Activated CD4-positive, alpha-beta T cell treated with anti-CD3 and anti-CD28 coated beads, Interleukin-2, amount 10 ng/mL, durations not matched to agents 7 days and 5 days (primary cell): ENCODE data around the gene NINJ2. TPM values are rescaled to one million over a fixed set of nuclear protein-coding genes. Genes with fewer than 3 reads are reported as not detected.

Experiments used
- CTCF ChIA-PET: fragments of 350-600 bp; sonication (Branson Sonifier 250); formaldehyde crosslinking; loops from one replicate; lab custom pipeline; 2021; ENCODE audit warnings: antibody characterized with exemption; lab: Charles Lee
- POLR2A ChIA-PET: fragments of 350-600 bp; sonication (Branson Sonifier 250); formaldehyde crosslinking; loops from one replicate; lab custom pipeline; 2021; ENCODE audit warnings: antibody characterized with exemption; lab: Charles Lee
- DNase-seq: peaks from one replicate; pipeline ENCODE4 v3.0.0-alpha.2; 2020
- H3K27ac Mint-ChIP-seq: one replicate; pipeline ENCODE4 v1.8.0; 2021; ENCODE audit warnings: mild to moderate bottlenecking, moderate library complexity, mixed read lengths
- H3K27me3 Mint-ChIP-seq: one replicate; pipeline ENCODE4 v1.8.0; 2021; ENCODE audit warnings: mixed read lengths
- H3K36me3 Mint-ChIP-seq: one replicate; pipeline ENCODE4 v1.8.0; 2021; ENCODE audit warnings: low read depth, mixed read lengths
- H3K4me1 Mint-ChIP-seq: one replicate; pipeline ENCODE4 v1.8.0; 2021; ENCODE audit warnings: mixed read lengths
- H3K4me3 Mint-ChIP-seq: one replicate; pipeline ENCODE4 v1.8.0; 2021; ENCODE audit warnings: mild to moderate bottlenecking, moderate library complexity, mixed read lengths
- H3K9me3 Mint-ChIP-seq: one replicate; pipeline ENCODE4 v1.8.0; 2021; ENCODE audit warnings: mixed read lengths
- total RNA-seq, 2 experiments: library from RNA; stranded (reverse); gene quantifications; one replicate each; pipeline ENCODE4 v1.2.3, GENCODE V29; 2021

Gene NINJ2
- total RNA-seq, 2 experiments from 2014 or later: 6.7 to 7.4 TPM

DNA sequence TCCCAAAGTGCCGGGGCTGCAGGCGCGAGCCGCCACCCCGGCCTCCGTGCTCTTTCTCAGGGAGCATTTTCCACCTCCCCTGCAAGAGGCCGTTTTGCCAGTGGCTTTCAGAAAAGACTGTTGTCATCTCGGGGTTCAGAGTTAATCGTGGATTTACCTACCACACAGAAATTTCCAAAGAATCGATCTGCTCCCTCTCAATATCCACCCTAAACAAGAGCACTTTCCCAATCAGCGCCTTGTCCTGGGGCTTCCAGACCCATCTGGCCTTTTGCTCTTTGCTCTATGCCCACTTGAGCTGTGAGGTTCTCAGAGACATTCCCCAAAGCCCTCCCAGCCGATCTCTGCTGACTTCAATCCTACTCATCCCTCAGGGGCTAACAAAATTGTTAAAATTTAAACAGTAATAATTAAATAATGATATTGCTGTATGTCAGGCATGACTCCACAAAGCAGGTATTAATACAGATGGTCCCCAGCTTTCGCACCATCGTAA, 86.6 kb downstream of the NINJ2 start:
- no peak overlapping the region for H3K4me3 Mint-ChIP-seq
- ChIA-PET POLR2A (interaction anchor here (0.6 to 1.2 kb wide), 4 partner anchors 23 to 65 kb away, joined by 3 to 4 read pairs (median 4); no protein-coding TSS in a partner anchor), CTCF (interaction anchor here (0.8 to 6.5 kb wide), 49 partner anchors 10 to 375 kb away, joined by 3 to 91 read pairs (median 4); partner anchors contain the start of genes KDM5A, RAD52 and WNK1)
- peak overlapping the region; percentile 80 for H3K27ac Mint-ChIP-seq
- H3K27me3 Mint-ChIP-seq: no peaks in the 10 kb centered on the region
- peaks cover 4% of the 10 kb centered on the region for H3K9me3 Mint-ChIP-seq
- H3K4me1 Mint-ChIP-seq: peaks cover 44% of the 10 kb centered on the region
- H3K36me3 Mint-ChIP-seq: peaks cover 13% of the 10 kb centered on the region
- no peak for DNase-seq

DNA sequence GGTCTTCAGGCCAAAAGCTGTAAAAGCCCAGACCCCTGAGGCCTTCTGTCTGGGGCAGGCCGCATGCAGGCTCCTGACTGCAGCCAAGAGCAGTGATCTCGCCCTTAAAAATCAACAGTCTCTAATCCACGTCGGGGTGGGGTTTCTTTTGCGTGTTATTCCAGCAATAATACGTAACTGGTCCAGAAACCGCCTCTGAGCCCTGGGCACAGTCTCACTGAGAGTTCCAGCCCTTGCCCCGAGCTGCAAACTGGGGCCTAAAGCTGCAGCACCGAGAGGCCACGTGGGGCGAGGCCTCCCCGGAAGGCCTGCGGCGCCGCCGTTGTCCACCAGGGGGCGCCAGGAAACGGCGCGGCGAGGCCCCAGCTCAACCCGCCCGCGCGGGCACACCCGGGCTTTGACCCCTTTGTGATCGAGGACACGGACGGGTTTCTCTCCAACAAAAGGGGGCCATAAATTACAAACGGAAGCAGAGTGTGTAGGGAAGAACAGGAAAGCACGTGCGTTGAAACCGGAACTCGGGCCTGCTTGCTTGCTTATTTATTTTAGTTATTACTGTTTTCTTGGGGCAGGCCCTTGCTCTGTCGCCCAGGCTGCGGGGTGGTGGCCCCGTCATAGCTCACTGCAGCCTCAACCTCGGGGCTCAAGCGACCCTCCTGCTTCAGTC, 87.2 kb downstream of the NINJ2 start:
- no peak overlapping the region for H3K4me3 Mint-ChIP-seq
- DNase-seq: peak; percentile 80
- ChIA-PET CTCF (interaction anchor here (0.7 to 6.5 kb wide), 55 partner anchors 10 to 440 kb away, joined by 3 to 91 read pairs (median 4); partner anchors contain the start of genes KDM5A, RAD52 and WNK1), POLR2A (interaction anchor here (0.5 to 1.2 kb wide), 6 partner anchors 24 to 435 kb away, joined by 3 to 4 read pairs (median 3); no protein-coding TSS in a partner anchor)
- H3K36me3 Mint-ChIP-seq: peaks cover 13% of the 10 kb centered on the region
- H3K27ac Mint-ChIP-seq: peak overlapping the region; percentile 80
- H3K27me3 Mint-ChIP-seq: no peaks in the 10 kb centered on the region
- peaks cover 48% of the 10 kb centered on the region for H3K4me1 Mint-ChIP-seq
- peaks cover 4% of the 10 kb centered on the region for H3K9me3 Mint-ChIP-seq

DNA sequence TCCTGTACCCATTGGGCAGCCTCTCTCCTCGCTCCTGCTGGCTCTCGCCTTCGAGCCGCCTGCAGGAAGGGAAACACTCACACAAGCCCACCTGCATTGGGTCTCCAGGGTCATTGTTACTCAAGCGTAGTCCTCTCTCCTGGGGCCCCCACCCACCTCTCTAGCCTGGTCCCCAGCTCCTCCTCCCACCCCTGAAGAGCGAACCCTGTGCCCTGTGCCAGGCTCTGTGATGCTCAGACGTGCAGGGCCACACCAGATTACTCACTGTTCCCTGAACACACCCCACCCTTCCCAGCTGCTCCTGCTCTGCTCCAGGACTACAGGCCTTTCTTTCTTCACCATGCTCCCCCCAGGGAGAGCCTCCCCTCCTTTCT, 88.1 kb downstream of the NINJ2 start:
- peaks cover 13% of the 10 kb centered on the region for H3K36me3 Mint-ChIP-seq
- peak overlapping the region; percentile 80 for H3K27ac Mint-ChIP-seq
- POLR2A ChIA-PET: interaction anchor here (0.9 kb wide), 1 partner anchor 176 kb away, joined by 3 read pairs; no protein-coding TSS in a partner anchor
- CTCF ChIA-PET: interaction anchor here (1.0 to 6.5 kb wide), 23 partner anchors 9 to 375 kb away, joined by 3 to 91 read pairs (median 7); partner anchors contain the start of genes KDM5A, RAD52 and WNK1
- H3K4me1 Mint-ChIP-seq: peaks cover 50% of the 10 kb centered on the region
- DNase-seq: no peak
- no peaks in the 10 kb centered on the region for H3K27me3 Mint-ChIP-seq
- H3K9me3 Mint-ChIP-seq: peaks cover 4% of the 10 kb centered on the region
- no peak overlapping the region for H3K4me3 Mint-ChIP-seq

DNA sequence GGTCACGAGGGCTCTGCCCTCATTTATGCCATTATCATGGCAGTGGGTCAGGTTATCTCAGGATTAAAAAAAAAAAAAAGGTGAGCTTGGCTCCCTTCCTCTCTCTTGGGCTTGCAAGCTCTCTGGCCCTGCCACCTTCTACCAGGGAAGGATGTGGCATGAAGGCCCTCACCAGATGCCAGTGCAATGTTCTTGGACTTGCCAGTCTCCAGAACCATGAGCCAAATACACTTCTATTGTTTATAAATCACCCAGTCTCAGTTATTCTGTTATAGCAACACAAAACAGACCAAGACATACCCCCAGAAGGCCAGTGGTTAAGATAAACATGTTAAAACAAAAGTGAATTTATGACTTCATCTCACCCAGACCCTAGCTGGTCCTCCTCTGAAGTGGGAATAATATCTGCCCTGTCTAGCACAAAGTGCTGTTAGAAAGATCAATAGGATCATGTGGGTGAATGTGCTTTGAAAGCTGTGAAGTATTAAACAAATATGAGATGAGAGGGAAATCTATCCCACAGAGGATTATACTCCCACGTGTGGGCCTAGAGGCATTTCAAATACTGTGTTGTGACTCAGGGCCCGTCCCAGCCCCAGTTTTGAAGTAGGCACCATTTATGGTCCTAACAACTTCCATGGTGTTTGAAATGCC, 88.6 kb downstream of the NINJ2 start:
- H3K36me3 Mint-ChIP-seq: peaks cover 13% of the 10 kb centered on the region
- no peak overlapping the region for H3K4me3 Mint-ChIP-seq
- CTCF ChIA-PET: interaction anchor here (1.0 to 6.5 kb wide), 7 partner anchors 8 to 375 kb away, joined by 3 to 91 read pairs (median 9); partner anchors contain the start of genes RAD52 and WNK1
- H3K27me3 Mint-ChIP-seq: no peaks in the 10 kb centered on the region
- no peak for DNase-seq
- H3K27ac Mint-ChIP-seq: peak overlapping the region; percentile 80
- POLR2A ChIA-PET: interaction anchor here (0.9 kb wide), 1 partner anchor 176 kb away, joined by 3 read pairs; no protein-coding TSS in a partner anchor
- H3K4me1 Mint-ChIP-seq: peaks cover 53% of the 10 kb centered on the region
- H3K9me3 Mint-ChIP-seq: peaks cover 4% of the 10 kb centered on the region

DNA sequence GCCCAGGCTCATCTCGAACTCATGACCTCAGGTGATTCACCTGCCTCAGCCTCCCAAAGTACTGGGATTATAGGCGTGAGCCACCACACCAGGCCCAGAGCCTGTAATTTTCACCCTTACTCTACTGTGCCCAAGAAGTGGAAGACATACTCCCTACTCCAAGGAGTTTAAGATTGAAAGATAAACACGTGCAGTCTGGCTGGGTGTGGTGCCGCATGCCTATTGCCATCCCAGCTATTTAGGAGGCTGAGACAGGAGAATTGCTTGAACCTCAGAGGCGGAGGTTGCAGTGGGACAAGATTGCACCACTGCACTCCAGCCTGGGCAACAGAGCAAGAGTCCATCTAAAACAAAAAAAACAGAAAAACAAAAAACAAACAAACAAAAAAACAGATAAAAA, 90.0 kb downstream of the NINJ2 start:
- CTCF ChIA-PET: interaction anchor here (0.6 to 1.7 kb wide), 4 partner anchors 175 to 377 kb away, joined by 3 to 6 read pairs (median 4); partner anchors contain the start of gene RAD52

DNA sequence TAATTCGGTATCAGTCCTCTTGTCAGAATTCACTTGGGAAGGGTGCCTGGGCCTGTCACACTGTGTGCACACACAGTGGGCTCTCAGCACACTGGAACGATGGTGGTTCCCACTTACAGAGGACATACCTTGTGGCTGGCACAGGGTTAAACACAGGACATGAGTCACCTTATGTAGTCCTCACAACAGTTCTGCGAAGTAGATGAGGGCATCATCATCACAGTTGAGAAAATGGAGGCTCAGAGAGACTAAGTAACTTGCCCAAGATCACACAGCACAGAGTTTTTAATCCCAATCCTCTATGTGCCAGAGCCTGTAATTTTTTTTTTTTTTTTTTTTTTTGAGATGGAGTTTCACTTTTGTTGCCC, 90.7 kb downstream of the NINJ2 start:
- ChIA-PET POLR2A (no interaction called here), CTCF (interaction anchor here (0.6 to 2.7 kb wide), 7 partner anchors 120 to 377 kb away, joined by 3 to 14 read pairs (median 3); partner anchors contain the start of gene RAD52)
- Mint-ChIP-seq H3K9me3 (peaks cover 4% of the 10 kb centered on the region), H3K4me1 (peaks cover 71% of the 10 kb centered on the region), H3K4me3 (no peak overlapping the region), H3K27ac (no peak overlapping the region), H3K36me3 (peaks cover 14% of the 10 kb centered on the region), H3K27me3 (no peaks in the 10 kb centered on the region)
- DNase-seq: no peak

More for the DNA sequence above, 90.0 kb downstream of the NINJ2 start:
- H3K27ac Mint-ChIP-seq: no peak overlapping the region
- peaks cover 4% of the 10 kb centered on the region for H3K9me3 Mint-ChIP-seq
- H3K27me3 Mint-ChIP-seq: no peaks in the 10 kb centered on the region
- H3K36me3 Mint-ChIP-seq: peaks cover 14% of the 10 kb centered on the region
- POLR2A ChIA-PET: no interaction called here
- DNase-seq: no peak
- peaks cover 66% of the 10 kb centered on the region for H3K4me1 Mint-ChIP-seq
- H3K4me3 Mint-ChIP-seq: no peak overlapping the region

DNA sequence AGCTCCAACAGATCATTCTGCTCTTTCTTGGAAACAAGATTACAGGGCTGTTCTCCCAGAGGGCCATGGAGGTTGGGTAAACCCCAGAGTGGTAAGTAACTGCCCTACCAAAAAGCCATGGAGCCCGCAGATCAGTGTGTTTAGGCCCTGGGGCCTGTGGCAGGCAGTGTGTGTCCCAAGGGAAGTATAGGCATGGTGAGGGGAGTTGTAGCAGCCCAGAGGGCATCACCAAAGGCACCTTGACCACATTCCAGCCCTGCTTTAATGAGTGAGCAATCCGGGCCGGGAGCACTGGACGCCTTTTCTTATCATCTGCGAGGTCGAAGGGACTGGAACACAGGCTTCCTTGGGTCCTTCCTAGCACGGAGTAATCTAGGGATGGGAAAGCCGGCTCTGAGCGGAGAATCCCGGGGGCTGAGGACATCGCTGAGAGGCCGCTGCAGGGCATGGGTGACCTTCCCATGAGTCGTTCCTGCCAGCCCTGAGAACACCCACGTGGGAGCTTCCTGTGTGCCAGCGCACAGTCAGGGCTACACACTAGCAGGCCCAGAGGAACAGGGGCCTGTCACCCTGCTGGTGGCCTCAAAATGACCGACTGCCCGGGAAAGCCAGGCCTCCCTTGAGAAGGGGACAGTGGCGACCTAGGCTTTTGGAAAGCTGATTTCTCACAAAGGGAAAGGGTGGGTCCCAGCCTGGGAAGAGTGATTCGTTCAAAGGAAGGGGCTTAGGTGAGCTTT, 91.3 kb downstream of the NINJ2 start:
- ChIA-PET CTCF (interaction anchor here (1.2 to 2.8 kb wide), 6 partner anchors 118 to 378 kb away, joined by 3 to 14 read pairs (median 4); partner anchors contain the start of gene RAD52), POLR2A (interaction anchor here (0.6 kb wide), 1 partner anchor 236 kb away, joined by 3 read pairs; no protein-coding TSS in a partner anchor)
- H3K27me3 Mint-ChIP-seq: no peaks in the 10 kb centered on the region
- H3K9me3 Mint-ChIP-seq: peaks cover 4% of the 10 kb centered on the region
- H3K4me3 Mint-ChIP-seq: no peak overlapping the region
- H3K36me3 Mint-ChIP-seq: peaks cover 14% of the 10 kb centered on the region
- peak overlapping the region; percentile 41 for H3K27ac Mint-ChIP-seq
- peaks cover 75% of the 10 kb centered on the region for H3K4me1 Mint-ChIP-seq
- DNase-seq: no peak

DNA sequence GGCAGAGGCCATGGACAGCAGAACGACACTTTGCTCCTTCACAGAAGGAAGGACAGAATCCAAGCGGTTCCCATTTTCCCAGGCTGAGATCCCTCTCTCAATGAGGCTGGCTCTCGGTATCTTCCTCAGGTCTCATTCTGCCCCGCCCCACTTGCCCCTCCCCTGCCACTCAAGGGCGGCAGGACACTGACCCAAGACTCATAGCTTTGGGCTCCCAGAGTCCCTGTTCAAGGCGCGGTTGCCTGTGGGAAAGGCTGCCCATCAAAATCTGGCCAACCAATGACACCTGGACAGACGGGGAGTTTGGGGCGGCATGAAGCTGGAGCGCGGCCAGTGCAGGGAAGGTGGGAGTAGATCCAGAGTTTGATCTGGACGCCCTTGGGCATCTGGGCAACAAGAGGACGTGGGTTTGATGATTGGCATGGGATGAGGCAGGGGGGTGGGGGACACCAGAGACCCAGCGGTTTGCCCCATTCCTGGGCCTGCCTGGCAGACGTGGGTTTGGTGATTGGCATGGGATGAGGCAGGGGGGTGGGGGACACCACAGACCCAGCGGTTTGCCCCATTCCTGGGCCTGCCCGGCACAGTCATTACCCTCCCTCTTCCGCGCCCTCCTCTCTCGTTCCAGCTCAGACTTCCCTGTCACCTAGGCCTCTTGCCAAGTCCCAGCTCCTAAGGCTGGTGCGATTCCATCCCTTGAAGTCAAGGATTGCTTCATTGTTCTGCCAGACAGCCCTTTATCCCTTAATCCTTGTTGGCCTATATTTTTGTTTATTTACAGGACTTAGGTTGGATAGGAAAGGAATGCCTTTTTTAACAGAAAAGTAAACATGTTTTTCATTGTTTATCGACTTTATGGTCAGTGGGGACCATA, 92.1 kb downstream of the NINJ2 start:
- Mint-ChIP-seq H3K9me3 (peaks cover 4% of the 10 kb centered on the region), H3K36me3 (peaks cover 16% of the 10 kb centered on the region), H3K4me3 (no peak overlapping the region), H3K4me1 (peaks cover 75% of the 10 kb centered on the region), H3K27me3 (no peaks in the 10 kb centered on the region), H3K27ac (no peak overlapping the region)
- no peak for DNase-seq
- ChIA-PET CTCF (interaction anchor here (0.6 to 2.8 kb wide), 14 partner anchors 14 to 378 kb away, joined by 3 to 19 read pairs (median 4); partner anchors contain the start of genes RAD52 and WNK1), POLR2A (interaction anchor here (0.6 kb wide), 1 partner anchor 236 kb away, joined by 3 read pairs; no protein-coding TSS in a partner anchor)

DNA sequence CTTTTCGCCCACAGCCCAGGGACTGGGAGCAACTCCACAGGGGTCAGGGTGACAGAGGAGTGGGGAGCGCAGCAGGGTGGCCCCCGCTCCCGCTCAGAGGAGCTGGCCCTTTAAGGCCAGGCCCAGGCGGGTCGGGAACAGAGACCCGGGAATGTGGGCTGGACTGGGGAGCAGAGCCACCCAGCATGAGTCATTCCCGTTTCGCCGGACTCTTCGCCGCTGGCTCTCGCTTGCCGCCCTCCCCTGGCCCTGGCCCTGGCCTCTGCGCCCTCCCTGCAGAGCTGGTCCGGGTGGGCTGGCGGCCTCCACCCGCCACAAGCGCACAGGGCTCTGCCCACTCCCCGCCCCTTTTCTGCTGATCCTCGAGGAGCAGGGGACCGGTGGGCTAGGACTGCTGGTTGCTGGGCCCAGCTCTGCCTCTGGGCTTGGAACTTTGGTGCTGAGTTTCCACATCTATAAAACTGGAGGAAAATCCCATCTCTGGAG, 92.8 kb downstream of the NINJ2 start:
- H3K36me3 Mint-ChIP-seq: peaks cover 18% of the 10 kb centered on the region
- no peak overlapping the region for H3K4me3 Mint-ChIP-seq
- peaks cover 77% of the 10 kb centered on the region for H3K4me1 Mint-ChIP-seq
- H3K27ac Mint-ChIP-seq: no peak overlapping the region
- POLR2A ChIA-PET: no interaction called here
- CTCF ChIA-PET: interaction anchor here (0.6 to 2.8 kb wide), 16 partner anchors 10 to 379 kb away, joined by 3 to 19 read pairs (median 4); partner anchors contain the start of genes RAD52 and WNK1
- H3K9me3 Mint-ChIP-seq: peaks cover 4% of the 10 kb centered on the region
- H3K27me3 Mint-ChIP-seq: no peaks in the 10 kb centered on the region
- no peak for DNase-seq

DNA sequence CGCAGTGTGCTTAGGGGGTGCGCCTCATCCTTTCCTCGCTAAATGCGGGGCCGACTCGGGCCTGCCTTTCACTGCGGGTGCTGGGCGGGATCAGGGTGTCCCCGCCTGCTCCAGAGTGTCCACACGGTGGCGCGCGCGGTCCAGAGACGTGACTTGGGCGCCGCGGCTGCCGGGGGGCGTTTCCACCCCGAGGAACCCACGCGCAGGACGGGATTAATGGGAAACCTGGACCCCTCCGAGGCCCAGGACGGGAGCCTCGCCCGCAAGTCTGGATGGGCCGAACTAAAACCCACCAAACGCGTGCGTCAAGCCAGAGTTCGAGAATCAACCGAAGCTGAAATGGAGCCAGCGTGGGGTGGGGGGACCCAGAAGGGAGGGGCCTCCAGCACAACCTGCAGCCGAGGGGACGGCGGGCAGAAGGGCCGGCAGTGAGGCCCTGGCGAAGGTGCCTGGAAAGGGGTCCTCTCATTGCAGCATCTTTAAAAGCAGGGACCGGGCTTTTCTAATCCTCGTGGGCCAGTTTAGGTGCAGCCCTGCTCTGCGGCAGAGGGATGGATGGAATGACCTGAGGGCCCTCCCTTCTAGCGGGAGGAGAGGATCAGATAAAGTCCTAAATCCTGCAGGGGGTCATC, 93.3 kb downstream of the NINJ2 start:
- H3K27ac Mint-ChIP-seq: peak overlapping the region; percentile 68
- peak; percentile 88 for DNase-seq
- ChIA-PET CTCF (interaction anchor here (0.6 to 2.8 kb wide), 19 partner anchors 9 to 567 kb away, joined by 3 to 19 read pairs (median 4); partner anchors contain the start of genes RAD52 and WNK1), POLR2A (no interaction called here)
- H3K27me3 Mint-ChIP-seq: no peaks in the 10 kb centered on the region
- H3K4me3 Mint-ChIP-seq: peak overlapping the region; percentile 73
- H3K4me1 Mint-ChIP-seq: peaks cover 77% of the 10 kb centered on the region
- peaks cover 4% of the 10 kb centered on the region for H3K9me3 Mint-ChIP-seq
- peaks cover 17% of the 10 kb centered on the region for H3K36me3 Mint-ChIP-seq
